ENCODE measurements around the gene MRPL41. TPM values are rescaled to one million over a fixed set of nuclear protein-coding genes. Genes with fewer than 3 reads are reported as not detected.

Gene MRPL41
- total RNA-seq, 6 experiments from 2014 or later, result 48.4 to 67.7 (median 57.3) TPM

DNA sequence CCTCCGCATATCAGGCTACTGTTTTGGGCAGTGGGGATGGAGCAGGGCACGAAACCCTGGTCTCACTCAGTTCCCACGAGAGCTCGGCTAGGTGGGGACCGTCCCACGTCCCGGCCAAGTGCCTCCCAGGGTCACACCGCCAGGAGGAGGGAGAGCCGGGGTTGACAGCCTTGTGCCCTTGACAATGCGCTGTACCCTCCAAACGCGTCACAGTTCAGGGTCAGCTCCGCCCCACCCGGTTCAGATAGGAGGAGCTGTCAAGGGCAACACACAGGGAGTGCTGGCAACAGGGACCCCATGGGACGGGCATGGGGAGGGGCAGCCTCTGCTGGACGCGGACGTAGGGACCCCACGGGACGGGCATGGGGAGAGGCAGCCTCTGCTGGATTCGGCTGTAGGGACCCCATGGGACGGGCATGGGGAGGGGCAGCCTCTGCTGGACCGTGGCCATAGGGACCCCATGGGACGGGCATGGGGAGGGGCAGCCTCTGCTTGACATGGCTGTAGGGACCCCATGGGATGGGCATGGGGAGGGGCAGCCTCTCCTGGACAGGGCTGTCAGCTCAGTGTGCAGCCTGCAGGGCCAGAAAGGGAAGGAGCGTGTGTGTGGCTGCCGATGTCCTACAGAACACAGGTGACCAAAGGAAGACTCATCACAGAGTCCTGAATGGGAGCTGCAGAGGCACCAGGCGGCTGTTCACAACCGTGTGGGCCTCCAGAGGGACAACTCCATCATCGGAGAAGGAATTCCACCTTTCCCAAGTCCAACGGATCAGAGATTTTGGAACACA is 30.9 kb upstream of the MRPL41 start:
- TF ChIP-seq, protein P1, sequence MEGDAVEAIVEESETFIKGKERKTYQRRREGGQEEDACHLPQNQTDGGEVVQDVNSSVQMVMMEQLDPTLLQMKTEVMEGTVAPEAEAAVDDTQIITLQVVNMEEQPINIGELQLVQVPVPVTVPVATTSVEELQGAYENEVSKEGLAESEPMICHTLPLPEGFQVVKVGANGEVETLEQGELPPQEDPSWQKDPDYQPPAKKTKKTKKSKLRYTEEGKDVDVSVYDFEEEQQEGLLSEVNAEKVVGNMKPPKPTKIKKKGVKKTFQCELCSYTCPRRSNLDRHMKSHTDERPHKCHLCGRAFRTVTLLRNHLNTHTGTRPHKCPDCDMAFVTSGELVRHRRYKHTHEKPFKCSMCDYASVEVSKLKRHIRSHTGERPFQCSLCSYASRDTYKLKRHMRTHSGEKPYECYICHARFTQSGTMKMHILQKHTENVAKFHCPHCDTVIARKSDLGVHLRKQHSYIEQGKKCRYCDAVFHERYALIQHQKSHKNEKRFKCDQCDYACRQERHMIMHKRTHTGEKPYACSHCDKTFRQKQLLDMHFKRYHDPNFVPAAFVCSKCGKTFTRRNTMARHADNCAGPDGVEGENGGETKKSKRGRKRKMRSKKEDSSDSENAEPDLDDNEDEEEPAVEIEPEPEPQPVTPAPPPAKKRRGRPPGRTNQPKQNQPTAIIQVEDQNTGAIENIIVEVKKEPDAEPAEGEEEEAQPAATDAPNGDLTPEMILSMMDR (IDR thresholded peaks at IDR 0.05), result no peak
- Mint-ChIP-seq H3K27ac (no peak overlapping the region), H3K27me3 (ENCODE audit: insufficient read depth) (no peaks in the 10 kb centered on the region; the same call in 1 of the 2 replicates), H3K9me3 (no peaks in the 10 kb centered on the region; the same call in 1 of the 2 replicates), H3K4me1 (ENCODE audit: low read depth) (peaks cover 6% of the 10 kb centered on the region; the same call in 1 of the 2 replicates), H3K36me3 (ENCODE audit: low read depth) (no peaks in the 10 kb centered on the region), H3K4me3 (no peak overlapping the region)
- DNase-seq, result no peak

DNA sequence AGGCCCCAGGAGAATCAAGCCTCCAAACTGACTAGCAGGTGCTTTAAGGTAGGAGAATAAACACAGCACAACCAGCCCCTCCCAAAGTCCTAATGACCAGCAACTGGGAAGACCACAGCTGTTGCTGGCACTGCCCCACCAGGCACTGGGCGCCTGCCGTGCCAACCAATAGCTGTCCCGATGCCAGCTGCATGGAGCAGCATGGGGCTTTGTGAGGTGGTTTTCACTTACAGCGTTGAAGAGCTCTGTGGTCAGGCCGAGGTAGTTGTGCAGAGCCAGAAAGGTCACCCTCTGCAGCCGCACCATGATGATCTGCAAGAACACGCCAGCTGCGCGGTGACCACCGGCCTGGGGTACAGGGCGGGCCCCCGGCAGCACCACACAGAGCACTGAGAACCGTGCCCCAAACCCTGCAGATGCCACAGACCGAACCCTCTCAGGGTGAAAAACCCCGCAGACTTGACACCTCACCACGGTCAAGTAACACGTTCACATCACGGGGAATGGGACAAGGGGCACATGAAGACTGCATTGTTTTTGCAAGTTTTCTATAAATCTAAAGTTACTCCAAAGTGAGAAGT is 30.2 kb upstream of the MRPL41 start:
- no peak overlapping the region for H3K27ac Mint-ChIP-seq
- no peaks in the 10 kb centered on the region; the same call in 1 of the 2 replicates for H3K9me3 Mint-ChIP-seq
- H3K4me3 Mint-ChIP-seq, result no peak overlapping the region
- TF ChIP-seq, protein P1 (IDR thresholded peaks at IDR 0.05), result no peak
- H3K4me1 Mint-ChIP-seq (ENCODE audit: low read depth), result peaks cover 6% of the 10 kb centered on the region; the same call in 1 of the 2 replicates
- no peaks in the 10 kb centered on the region; the same call in 1 of the 2 replicates for H3K27me3 Mint-ChIP-seq (ENCODE audit: insufficient read depth)
- no peak for DNase-seq
- H3K36me3 Mint-ChIP-seq (ENCODE audit: low read depth), result no peaks in the 10 kb centered on the region

- Mint-ChIP-seq H3K4me1 (ENCODE audit: low read depth) (peaks cover 12% of the 10 kb centered on the region), H3K27me3 (ENCODE audit: insufficient read depth) (no peaks in the 10 kb centered on the region; the same call in 1 of the 2 replicates), H3K9me3 (no peaks in the 10 kb centered on the region; the same call in 1 of the 2 replicates), H3K4me3 (no peak overlapping the region), H3K36me3 (ENCODE audit: low read depth) (no peaks in the 10 kb centered on the region), H3K27ac (no peak overlapping the region)
- TF ChIP-seq, protein P1 (IDR thresholded peaks at IDR 0.05), result no peak
- no peak for DNase-seq
These were observed 28.8 kb upstream of the MRPL41 start for GRCh38 chr9:137522746-137523455.

DNA sequence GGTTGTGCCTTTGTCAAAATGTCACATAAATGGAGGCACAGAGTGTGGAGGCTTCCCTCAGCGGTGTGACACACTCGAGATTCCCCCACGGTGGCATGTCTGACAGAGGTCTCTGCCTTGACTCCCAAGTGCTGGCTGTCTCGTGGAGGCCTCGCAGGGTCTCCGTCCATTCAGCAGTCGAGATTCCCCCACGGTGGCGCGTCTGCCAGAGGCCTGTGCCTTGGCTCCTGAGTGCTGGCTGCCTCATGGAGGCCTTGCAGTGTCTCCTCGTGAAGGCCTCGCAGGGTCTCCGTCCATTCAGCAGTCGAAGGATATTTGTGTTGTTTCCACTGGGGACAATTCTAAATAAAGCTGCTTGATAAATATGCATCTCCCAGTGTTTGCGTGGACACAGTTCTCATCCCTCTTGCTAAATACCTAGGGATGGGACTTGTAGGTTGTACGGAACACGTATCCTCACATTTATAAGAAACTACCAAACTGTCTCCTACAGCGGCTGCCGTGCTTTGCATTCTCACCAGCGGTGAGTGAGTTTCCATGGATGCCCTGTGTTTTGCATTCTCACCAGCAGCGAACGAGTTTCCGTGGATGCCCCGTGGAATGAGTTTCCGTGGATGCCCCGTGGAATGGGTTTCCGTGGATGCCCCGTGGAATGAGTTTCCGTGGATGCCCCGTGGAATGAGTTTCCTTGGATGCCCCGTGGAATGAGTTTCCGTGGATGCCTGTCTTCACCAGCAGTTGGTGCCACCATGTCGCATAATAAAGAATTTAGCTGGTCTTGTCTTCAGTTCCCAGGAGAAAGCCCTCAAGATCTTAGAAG is 27.3 kb upstream of the MRPL41 start:
- Mint-ChIP-seq H3K36me3 (ENCODE audit: low read depth) (no peaks in the 10 kb centered on the region), H3K9me3 (no peaks in the 10 kb centered on the region; the same call in 1 of the 2 replicates), H3K27me3 (ENCODE audit: insufficient read depth) (peaks cover 4% of the 10 kb centered on the region), H3K4me1 (ENCODE audit: low read depth) (peaks cover 12% of the 10 kb centered on the region), H3K4me3 (no peak overlapping the region), H3K27ac (no peak overlapping the region)
- no peak for DNase-seq
- TF ChIP-seq, protein P1 (IDR thresholded peaks at IDR 0.05), result no peak

DNA sequence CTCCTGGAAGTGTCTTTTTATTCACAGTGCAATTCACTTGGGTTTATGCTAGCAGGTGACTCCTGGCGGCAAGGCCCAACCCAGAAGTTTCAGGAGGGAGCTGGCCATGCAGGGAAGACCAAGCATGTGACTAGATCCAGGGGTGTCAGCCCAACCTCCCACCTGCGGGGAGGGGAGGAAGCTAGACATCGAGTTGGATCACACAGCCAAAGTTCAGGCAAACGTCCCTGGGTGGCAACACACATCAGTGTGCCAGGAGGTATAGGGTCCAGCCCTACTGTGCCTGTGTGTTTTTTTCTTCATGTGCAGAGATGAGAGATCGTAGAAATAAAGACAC is 26.7 kb upstream of the MRPL41 start:
- Mint-ChIP-seq H3K4me3 (no peak overlapping the region), H3K36me3 (ENCODE audit: low read depth) (no peaks in the 10 kb centered on the region), H3K27me3 (ENCODE audit: insufficient read depth) (peaks cover 4% of the 10 kb centered on the region), H3K27ac (no peak overlapping the region), H3K4me1 (ENCODE audit: low read depth) (peaks cover 12% of the 10 kb centered on the region), H3K9me3 (no peaks in the 10 kb centered on the region; the same call in 1 of the 2 replicates)
- DNase-seq, result no peak
- TF ChIP-seq, protein P1 (IDR thresholded peaks at IDR 0.05), result no peak
